Neural progenitor cell (in vitro differentiated cells): ENCODE results near the gene PTGDR. TPM values are rescaled to one million over a fixed set of nuclear protein-coding genes. Genes with fewer than 3 reads are reported as not detected.

Experiments
- DNase-seq: peaks from one replicate; pipeline ENCODE4 v3.0.0-alpha.2; 2016; ENCODE audit warnings: low spot score
- H2AFZ ChIP-seq: fragments of 200-600 bp; sonication (generic); replicated peaks from 2 replicates; pipeline ENCODE4 v1.6.1; 2016; ENCODE audit warnings: antibody characterized with exemption
- H3F3A ChIP-seq: fragments of 200-600 bp; sonication (generic); 2 replicates; pipeline ENCODE4 v1.6.1; 2016; ENCODE audit warnings: antibody characterized with exemption, low read depth
- H3K27ac ChIP-seq: fragments of 200-600 bp; sonication (generic); 2 replicates; pipeline ENCODE4 v1.5.1; 2016; ENCODE audit warnings: mild to moderate bottlenecking
- H3K27me3 ChIP-seq: fragments of 200-600 bp; sonication (generic); 2 replicates; pipeline ENCODE4 v1.6.1; 2016; ENCODE audit warnings: mild to moderate bottlenecking, moderate library complexity
- H3K36me3 ChIP-seq: fragments of 200-600 bp; sonication (generic); 2 replicates; pipeline ENCODE4 v1.5.1; 2016
- H3K4me1 ChIP-seq: fragments of 200-600 bp; sonication (generic); 2 replicates; pipeline ENCODE4 v1.6.1; 2016; ENCODE audit warnings: mixed run types
- H3K4me2 ChIP-seq: fragments of 200-600 bp; sonication (generic); 2 replicates; pipeline ENCODE4 v1.6.1; 2016
- H3K4me3 ChIP-seq: fragments of 200-600 bp; sonication (generic); 2 replicates; pipeline ENCODE4 v1.5.1; 2016
- H3K79me2 ChIP-seq: fragments of 200-600 bp; sonication (generic); 2 replicates; pipeline ENCODE4 v1.6.1; 2016; ENCODE audit warnings: low read depth
- H3K9ac ChIP-seq: fragments of 200-600 bp; sonication (generic); 2 replicates; pipeline ENCODE4 v1.6.1; 2016
- H3K9me3 ChIP-seq: fragments of 200-600 bp; sonication (generic); 2 replicates; pipeline ENCODE4 v1.5.1; 2016; ENCODE audit warnings: low read depth
- H4K20me1 ChIP-seq: fragments of 200-600 bp; sonication (generic); 2 replicates; pipeline ENCODE4 v1.6.1; 2016; ENCODE audit warnings: low read depth
- H3K27ac Mint-ChIP-seq: 3 replicates; pipeline ENCODE4 v1.8.0; 2021; ENCODE audit warnings: mixed read lengths
- H3K27me3 Mint-ChIP-seq: 2 replicates; pipeline ENCODE4 v1.8.0; 2022; ENCODE audit warnings: low read depth, mild to moderate bottlenecking, inconsistent platforms, moderate library complexity, mixed read lengths; ENCODE audit not compliant: insufficient read depth
- H3K36me3 Mint-ChIP-seq: 3 replicates; pipeline ENCODE4 v1.8.0; 2021; ENCODE audit warnings: mixed read lengths
- H3K4me1 Mint-ChIP-seq: 3 replicates; pipeline ENCODE4 v1.8.0; 2021; ENCODE audit warnings: mixed read lengths
- H3K4me3 Mint-ChIP-seq: 3 replicates; pipeline ENCODE4 v1.8.0; 2021; ENCODE audit warnings: mild to moderate bottlenecking, moderate library complexity, mixed read lengths
- H3K9me3 Mint-ChIP-seq: 3 replicates; pipeline ENCODE4 v1.8.0; 2020; ENCODE audit warnings: mixed read lengths
- CTCF ChIP-seq: fragments of 200-600 bp; sonication (generic); IDR thresholded peaks from 2 replicates; pipeline ENCODE4 v1.5.1; 2017; ENCODE audit warnings: antibody characterized with exemption, mild to moderate bottlenecking
- EZH2 ChIP-seq: fragments of 200-600 bp; sonication (generic); IDR thresholded peaks from 2 replicates; pipeline ENCODE4 v1.6.1; 2017; ENCODE audit warnings: antibody characterized with exemption, mild to moderate bottlenecking, moderate library complexity
- EZH2phosphoT487 ChIP-seq: fragments of 200-600 bp; sonication (generic); IDR thresholded peaks from 2 replicates; pipeline ENCODE4 v1.6.1; 2017; ENCODE audit warnings: antibody characterized with exemption
- total RNA-seq: library from RNA; depleted of rRNA; stranded (reverse); fragments of >200 nt; gene quantifications from 2 replicates; pipeline ENCODE4 v1.2.3, GENCODE V29; 2015; ENCODE audit warnings: low replicate concordance

PTGDR gene
- total RNA-seq, 1 donor from 2014 or later, result 0.58 TPM

- H3K9ac ChIP-seq, result no peak overlapping the region
- Mint-ChIP-seq H3K9me3 (no peaks in the 10 kb centered on the region), H3K27me3 (peaks cover 1% of the 10 kb centered on the region), H3K36me3 (no peaks in the 10 kb centered on the region), H3K4me3 (no peak overlapping the region), H3K4me1 (no peaks in the 10 kb centered on the region), H3K27ac (no peak overlapping the region)
- H3K79me2 ChIP-seq, result no peaks in the 10 kb centered on the region
- H3K4me1 ChIP-seq, result no peaks in the 10 kb centered on the region
- no peak overlapping the region for H3K4me3 ChIP-seq
- no peaks in the 10 kb centered on the region for H3F3A ChIP-seq
- H3K36me3 ChIP-seq, result no peaks in the 10 kb centered on the region
- H3K9me3 ChIP-seq, result no peaks in the 10 kb centered on the region
- DNase-seq, result no peak
- no peak overlapping the region for H3K27ac ChIP-seq
- no peak overlapping the region for H2AFZ ChIP-seq
- TF ChIP-seq EZH2 (no peak), CTCF (no peak), EZH2phosphoT487 (no peak)
- no peak overlapping the region for H3K4me2 ChIP-seq
- H3K27me3 ChIP-seq, result no peaks in the 10 kb centered on the region
- no peaks in the 10 kb centered on the region for H4K20me1 ChIP-seq
These were observed 36.9 kb downstream of the PTGDR start for GRCh38 chr14:52304248-52304904.

GRCh38 chr14:52305014-52305413, 37.5 kb downstream of the PTGDR start:
- H3K9ac ChIP-seq, result no peak overlapping the region
- no peaks in the 10 kb centered on the region for H3K9me3 ChIP-seq
- Mint-ChIP-seq H3K36me3 (no peaks in the 10 kb centered on the region), H3K4me1 (no peaks in the 10 kb centered on the region), H3K27ac (no peak overlapping the region), H3K9me3 (no peaks in the 10 kb centered on the region), H3K4me3 (no peak overlapping the region), H3K27me3 (peaks cover 3% of the 10 kb centered on the region)
- no peak overlapping the region for H3K4me2 ChIP-seq
- no peak for DNase-seq
- H2AFZ ChIP-seq, result no peak overlapping the region
- H3K79me2 ChIP-seq, result no peaks in the 10 kb centered on the region
- H4K20me1 ChIP-seq, result no peaks in the 10 kb centered on the region
- H3F3A ChIP-seq, result no peaks in the 10 kb centered on the region
- TF ChIP-seq EZH2 (no peak), CTCF (no peak), EZH2phosphoT487 (no peak)
- no peaks in the 10 kb centered on the region for H3K27me3 ChIP-seq
- no peaks in the 10 kb centered on the region for H3K36me3 ChIP-seq
- no peak overlapping the region for H3K27ac ChIP-seq
- no peak overlapping the region for H3K4me3 ChIP-seq
- H3K4me1 ChIP-seq, result no peaks in the 10 kb centered on the region

DNA sequence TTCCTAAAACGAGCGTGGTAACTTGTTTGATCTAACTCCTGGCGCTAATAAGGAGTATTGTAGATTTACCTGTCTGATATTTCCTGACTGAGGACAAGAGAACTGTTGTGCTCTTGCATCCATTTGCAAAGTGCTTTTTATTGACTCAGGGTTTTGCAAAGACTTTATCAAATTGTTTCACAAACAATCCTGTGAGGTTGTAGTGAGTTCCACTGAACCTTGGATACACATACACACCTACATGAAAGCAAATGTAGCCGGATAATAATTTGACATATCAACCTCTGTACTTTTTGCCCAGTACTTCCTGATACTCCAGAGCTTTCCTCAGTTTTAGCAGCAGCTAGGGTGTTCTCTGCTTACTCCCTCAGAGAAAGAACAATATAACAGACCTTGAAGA, 39.9 kb downstream of the PTGDR start:
- Mint-ChIP-seq H3K27me3 (peaks cover 11% of the 10 kb centered on the region), H3K9me3 (peaks cover 3% of the 10 kb centered on the region), H3K36me3 (no peaks in the 10 kb centered on the region), H3K4me3 (no peak overlapping the region), H3K4me1 (no peaks in the 10 kb centered on the region), H3K27ac (no peak overlapping the region)
- H4K20me1 ChIP-seq, result no peaks in the 10 kb centered on the region
- no peak overlapping the region for H3K27ac ChIP-seq
- H3F3A ChIP-seq, result no peaks in the 10 kb centered on the region
- no peaks in the 10 kb centered on the region for H3K79me2 ChIP-seq
- no peak overlapping the region for H3K9ac ChIP-seq
- H3K4me2 ChIP-seq, result no peak overlapping the region
- H3K36me3 ChIP-seq, result no peaks in the 10 kb centered on the region
- no peak overlapping the region for H3K4me3 ChIP-seq
- TF ChIP-seq CTCF, result no peak
- no peak for DNase-seq
- H3K27me3 ChIP-seq, result peaks cover 18% of the 10 kb centered on the region
- no peaks in the 10 kb centered on the region for H3K9me3 ChIP-seq
- H2AFZ ChIP-seq, result no peak overlapping the region
- H3K4me1 ChIP-seq, result no peaks in the 10 kb centered on the region
